Right ventricle myocardium superior (tissue), 1 donor: ENCODE results near the gene SLC52A1. TPM values are rescaled to one million over a fixed set of nuclear protein-coding genes. Genes with fewer than 3 reads are reported as not detected.
A peak's percentile ranks its signal among the peaks of the same experiment; 100 is the strongest.
"Not testable (repeated sequence)": the region's sequence is repeated elsewhere in the genome, so short reads cannot be mapped to it uniquely, and the experiment has no call there.

Experiments used
- ATAC-seq: fragments of 200-7000 bp; cut with Tn5 transposase; one replicate; pipeline ENCODE4 v1.9.1; 2020; ENCODE audit warnings: mild to moderate bottlenecking; ENCODE audit not compliant: poor library complexity
- DNase-seq: peaks from one replicate; pipeline ENCODE4 v3.0.0-alpha.2; 2020
- intact Hi-C: fragments of 100-400 bp; cut with DNase I; formaldehyde crosslinking; loops from one replicate; pipeline ENCODE4 v1.11.2; 2022
- long read RNA-seq: library from polyadenylated mRNA; unstranded; transcript quantifications from one replicate; pipeline ENCODE4 v2.0.0, GENCODE V29; 2021
- total RNA-seq: library from RNA; stranded (reverse); fragmentation: NEBNext Ultra II Directional; extraction: Animal tissue kit (Norgen Biotek cat#: 25700); gene quantifications from one replicate; pipeline ENCODE4 v1.2.1, GENCODE V29; 2021
- donor health status: DM: no; HTN: yes; CAD: no; lungs with severe emphysema.

SLC52A1 gene
- total RNA-seq = not detected
- long read RNA-seq = 0 reads

DNA sequence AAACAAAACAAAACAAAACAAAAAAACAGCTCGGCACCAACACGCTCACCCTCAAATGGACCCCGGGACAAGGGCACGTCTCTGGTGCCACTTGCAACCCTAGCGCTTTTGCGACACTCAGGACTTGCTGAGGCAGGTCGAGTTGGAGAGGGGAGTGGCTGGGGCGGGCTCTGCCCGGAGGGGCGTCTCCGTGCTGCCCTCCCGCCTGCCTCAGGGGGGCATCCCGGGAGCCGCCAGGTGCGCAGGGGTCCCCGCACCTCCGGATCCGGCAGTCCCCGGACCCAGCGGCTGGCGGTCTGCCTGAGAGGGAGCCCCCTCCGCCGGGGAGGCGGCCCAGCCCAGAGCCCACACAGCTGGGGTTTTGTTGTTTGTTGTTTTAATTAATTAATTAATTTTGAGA lies at the start of gene SLC52A1:
Gene SLC52A1 (minus strand): TSS at position 112 of the 400 bp plus-strand sequence. CDS start 820 bp downstream, outside the sequence.
- no peak for ATAC-seq
- no peak for DNase-seq
- intact Hi-C loops = no loop called here

DNA sequence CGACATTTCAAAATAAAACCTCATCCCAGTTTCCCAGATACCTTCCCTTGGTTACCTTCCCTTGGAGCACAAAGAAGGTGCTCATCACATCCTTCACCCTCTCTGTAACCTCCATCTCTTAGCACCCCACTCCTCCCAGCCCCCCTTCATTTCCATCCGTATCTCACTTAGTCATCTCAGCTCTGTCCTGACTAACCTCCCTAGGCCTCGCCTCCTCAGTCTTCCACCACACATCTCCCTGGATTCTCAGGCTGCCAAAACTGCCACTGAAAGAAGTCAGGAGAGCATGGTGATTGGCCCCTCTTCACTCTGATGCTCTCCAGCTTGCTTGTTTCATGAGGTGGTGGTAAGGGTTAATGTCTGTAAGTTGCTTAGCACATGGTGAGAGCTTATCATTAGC lies 45.4 kb upstream of the SLC52A1 start:
- intact Hi-C loops = no loop called here
- ATAC-seq = no peak
- no peak for DNase-seq

DNA sequence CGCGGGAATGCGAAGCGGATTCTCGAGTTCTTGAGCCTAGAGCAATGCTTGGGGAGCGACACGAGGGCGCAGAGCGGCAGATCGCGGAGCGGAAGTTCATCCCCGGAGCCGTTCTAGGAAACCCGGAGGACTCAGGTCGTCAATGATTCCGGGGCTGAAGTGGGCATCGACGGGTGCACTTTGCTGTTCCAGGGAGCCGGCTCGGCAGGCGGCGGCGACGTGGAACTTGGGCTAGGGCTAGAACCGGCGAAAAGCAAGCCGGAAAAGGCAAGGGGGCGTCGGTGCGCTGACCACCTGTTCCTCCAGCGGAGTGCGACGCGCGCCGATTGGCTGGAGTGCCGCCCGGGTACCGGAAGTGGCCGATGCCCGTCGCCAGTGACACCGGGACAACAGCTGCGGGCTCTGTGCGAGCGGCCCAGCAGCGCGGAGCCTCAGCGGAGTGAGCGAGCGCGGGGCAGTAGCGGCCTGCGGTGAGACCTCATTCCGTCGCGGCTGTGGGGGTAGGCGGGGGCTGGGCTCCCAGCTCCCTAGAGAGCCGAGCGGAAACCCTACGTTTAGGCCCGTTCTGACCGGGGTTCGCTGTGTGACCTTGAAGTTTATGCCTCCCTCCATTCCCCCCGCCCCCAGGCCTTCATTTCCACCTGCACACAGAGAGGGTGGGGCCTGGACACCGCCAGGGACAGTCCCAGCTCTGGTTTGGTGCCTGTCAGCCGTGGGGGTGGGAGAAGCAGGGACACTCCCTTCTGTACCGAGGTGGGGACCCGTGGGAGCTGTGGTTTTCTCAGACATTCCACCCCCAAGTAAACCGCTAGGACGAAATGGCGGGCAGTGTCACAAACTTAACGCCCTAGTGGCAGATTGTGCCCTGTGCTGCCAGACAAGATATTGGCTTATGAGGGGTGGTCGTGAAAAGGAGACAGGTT lies 43.1 kb upstream of the SLC52A1 start, which contains the start of gene ZFP3:
Gene ZFP3 (plus strand): TSS at position 362 of the 923 bp plus-strand sequence. CDS start 13,038 bp downstream, outside the sequence.
- peak; percentile 92 for DNase-seq
- ATAC-seq = peak; percentile 98
- intact Hi-C loops = no loop called here

DNA sequence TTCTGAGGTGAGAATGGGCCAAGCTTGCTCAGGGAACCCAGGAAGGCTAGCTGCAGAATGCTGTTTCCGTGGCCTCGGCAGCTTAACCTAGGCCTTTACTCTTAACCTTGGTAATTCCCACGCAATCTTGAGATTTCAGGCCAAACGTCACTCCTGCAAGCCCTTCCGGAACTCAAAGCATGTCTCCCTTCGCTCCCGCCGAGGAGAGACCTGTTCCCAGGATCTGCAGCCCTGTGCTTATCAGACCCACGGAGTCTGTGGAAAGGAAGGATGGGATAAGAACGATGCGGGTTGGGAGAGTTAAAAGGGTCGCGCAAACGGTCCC lies 42.5 kb upstream of the SLC52A1 start:
- ATAC-seq (peak; percentile 33), DNase-seq (no peak)
- intact Hi-C loops = no loop called here

DNA sequence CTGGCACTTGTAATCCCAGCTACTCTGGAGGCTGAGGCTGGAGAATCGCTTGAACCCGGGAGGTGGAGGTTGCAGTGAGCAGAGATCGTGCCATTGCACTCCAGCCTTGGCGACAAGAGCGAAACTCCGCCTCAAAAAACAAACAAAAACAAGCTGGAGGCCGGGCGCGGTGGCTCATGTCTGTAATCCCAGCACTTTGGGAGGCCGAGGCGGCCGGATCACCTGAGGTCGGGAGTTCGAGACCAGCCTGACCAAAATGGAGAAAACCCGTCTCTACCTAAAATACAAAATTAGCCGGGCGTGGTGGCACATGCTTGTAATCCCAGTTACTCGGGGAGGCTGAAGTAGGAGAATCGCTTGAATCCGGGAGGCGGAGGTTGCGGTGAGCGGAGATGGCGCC lies 42.0 kb upstream of the SLC52A1 start:
- intact Hi-C loops, ATAC-seq, DNase-seq: not testable (repeated sequence)

DNA sequence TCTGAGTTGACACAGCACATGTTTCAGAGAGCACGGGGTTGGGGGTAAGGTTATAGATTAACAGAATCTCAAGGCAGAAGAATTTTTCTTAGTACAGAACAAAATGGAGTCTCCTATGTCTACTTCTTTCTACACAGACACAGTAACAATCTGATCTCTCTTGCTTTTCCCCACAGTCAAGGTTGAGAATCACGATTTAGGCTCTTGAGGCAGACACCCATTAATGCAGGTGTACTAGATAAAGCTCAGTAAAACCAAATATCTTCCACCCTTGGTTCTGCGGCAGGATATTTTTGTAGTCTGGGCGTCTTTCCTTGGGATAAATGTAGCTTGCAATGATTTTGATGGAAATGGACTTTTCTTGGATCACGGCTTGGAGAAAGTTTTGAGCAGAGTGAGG lies 40.2 kb upstream of the SLC52A1 start:
- DNase-seq, intact Hi-C loops, ATAC-seq: not testable (repeated sequence)

DNA sequence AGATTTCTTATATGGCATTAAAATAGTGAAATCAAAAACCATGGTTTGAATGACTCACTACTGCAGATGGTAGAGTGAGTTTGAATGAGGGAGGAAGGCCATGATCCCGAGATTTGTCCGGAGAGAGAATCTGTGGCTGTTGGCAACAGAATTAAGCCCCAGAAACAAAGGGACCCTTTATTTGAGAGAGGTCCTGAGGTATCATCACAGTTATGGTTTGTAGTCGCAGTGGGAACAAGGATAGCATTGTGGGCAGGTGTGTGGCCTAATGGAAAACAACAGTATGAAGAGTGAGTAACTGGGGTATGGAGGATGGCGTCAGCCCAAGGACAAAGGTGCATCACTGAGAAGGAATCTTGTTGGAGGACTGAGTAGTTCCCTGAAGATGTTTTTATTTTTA lies 34.5 kb upstream of the SLC52A1 start:
- ATAC-seq (no peak), DNase-seq (no peak)
- intact Hi-C loops = no loop called here

DNA sequence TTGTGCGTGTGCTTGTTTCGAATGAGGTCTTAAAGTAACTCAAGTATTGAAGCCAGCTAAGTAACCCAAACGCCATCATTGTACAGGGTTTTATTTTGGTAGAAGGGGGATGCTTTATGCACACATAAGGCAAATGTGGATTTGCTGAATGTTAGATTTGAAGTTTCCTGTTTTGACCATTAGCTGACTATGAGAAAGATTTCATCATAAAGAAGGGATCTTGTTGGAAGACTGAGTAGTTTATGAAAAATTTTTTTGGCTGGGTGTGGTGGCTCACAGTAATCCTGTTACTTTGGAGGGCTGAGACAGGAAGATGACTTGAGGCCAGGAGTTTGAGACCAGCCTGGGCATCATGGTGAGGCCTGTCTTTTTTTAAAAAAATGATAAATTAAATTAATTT lies 33.0 kb upstream of the SLC52A1 start:
- DNase-seq (no peak), ATAC-seq (no peak)
- intact Hi-C loops = no loop called here

DNA sequence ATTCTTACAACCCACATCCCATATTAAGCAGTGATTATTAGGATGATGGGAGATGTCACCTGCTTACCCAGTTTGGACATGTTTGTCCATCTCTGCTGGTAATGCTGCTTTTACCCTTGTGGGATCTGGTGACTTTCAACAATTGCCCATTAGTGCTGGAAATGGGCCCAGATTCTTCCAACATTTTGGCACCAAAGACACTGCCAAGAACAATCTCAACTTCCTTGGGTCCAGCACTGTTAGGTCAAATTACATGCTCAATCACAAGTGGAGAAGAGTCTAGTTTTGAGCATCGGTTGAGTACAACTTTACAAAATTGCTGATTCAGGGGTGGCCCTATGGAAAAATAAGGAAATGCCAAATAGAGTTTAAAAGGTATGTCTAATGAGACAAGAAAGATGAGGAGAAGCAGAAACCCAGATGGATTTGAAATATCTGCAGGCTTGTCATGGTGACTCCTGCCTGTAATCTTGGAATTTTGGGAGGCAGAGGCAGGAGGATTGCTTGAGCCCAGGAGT lies 30.1 kb upstream of the SLC52A1 start:
- no peak for ATAC-seq
- intact Hi-C loops = no loop called here
- no peak for DNase-seq

DNA sequence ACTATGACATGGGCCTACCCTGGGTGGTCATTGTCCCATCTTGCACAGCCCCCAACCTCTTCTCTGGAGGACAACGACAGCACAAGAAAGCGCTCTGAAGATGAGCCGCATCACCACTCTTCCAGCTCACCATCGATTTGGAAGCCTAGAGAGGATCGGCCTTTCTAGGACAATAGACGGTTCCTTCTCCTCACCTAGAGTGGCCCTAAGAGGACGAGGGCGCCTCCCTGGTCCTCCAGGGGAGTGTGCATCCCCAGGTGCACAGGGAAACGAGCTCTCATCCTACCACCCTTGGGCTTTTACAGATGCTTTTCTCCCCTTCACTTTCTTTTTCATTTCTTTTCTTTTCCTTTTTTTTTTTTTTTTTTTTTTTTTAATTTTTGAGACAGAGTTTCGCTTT lies 20.3 kb upstream of the SLC52A1 start:
- DNase-seq = no peak
- intact Hi-C loops = no loop called here
- no peak for ATAC-seq

DNA sequence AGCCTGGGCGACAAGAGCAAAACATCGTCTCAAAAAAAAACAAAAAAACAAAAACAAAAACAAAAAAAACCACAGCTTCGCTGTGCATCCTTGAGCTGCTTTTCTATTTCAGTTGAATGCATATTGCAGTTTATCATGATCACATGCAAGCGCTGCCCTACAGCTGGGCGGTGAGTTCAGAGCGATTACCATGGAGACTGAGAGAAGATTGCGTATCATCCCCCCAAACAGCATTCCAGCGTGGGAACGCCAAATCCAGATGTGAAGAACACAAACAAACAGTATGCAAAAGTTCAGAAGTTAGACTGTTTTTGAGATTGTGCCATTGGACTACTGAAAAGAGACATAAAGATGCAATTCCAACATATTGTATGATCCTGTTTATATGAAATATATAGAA lies 15.1 kb upstream of the SLC52A1 start:
- intact Hi-C loops = no loop called here
- ATAC-seq (no peak), DNase-seq (no peak)

DNA sequence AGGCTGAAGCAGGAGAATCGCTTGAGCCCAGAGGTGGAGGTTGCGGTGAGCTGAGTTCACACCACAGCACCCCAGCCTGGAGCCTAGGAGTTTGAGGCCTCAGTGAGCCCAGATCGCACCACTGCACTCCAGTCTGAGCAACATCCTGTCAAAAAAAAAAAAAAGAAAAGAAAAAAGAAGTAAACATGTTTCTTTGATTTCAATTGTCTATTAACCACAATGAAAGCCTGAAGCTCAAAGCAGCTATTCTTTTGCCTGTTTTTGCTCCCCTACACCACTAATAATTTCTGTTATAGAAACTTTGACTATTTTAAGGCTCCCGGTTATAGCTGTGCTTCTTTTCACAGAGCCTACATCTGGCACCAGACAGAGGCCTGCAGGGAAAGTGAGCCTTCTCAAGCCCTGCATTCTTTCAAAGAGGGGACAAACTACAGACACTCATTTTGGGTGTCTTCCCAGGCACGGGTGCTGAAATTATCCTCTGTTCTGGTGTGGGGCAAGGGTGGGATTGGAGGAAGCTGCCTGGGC lies 14.2 kb upstream of the SLC52A1 start:
- no peak for DNase-seq
- intact Hi-C loops = no loop called here
- peak; percentile 31 for ATAC-seq

DNA sequence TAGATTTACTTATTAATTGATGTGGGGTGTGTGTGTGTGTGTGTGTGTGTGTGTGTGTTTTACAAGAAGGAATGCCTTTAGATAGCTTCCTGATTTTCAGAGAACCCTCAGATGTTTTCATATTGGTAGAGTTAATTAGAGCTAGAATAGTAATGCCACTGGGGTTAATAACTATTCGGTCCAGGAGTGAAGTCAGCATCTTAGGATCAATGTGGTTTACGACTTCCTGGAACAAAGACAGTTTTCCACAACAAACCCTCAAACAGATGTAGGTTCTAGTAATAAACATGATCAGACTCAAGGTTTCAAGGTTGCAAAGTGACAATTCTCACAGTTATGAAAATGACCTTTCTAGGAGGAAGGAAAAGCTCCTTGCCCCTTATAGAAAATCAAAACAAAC lies 12.2 kb upstream of the SLC52A1 start:
- intact Hi-C loops = no loop called here

DNA sequence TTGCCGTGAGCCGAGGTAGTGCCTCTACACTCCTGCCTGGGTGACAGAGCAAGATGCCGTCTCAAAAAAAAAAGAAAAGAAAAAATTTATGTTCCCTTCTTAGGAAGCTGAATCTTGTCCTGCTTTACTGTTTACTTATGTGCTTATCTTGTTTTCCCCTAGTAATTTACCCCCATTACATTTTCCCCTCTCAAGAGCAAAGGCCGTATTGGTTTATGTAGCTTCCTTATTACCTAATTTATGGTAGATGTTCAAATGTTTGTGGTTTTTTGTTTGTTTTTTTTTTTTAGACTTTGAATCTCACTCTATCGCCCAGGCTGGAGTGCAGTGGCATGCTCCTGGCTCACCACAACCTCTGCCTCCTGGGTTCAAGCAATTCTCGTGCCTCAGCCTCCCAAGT lies 10.3 kb upstream of the SLC52A1 start:
- intact Hi-C loops = no loop called here
- DNase-seq (no peak), ATAC-seq (no peak)

More for the DNA sequence above, 12.2 kb upstream of the SLC52A1 start:
- DNase-seq (no peak), ATAC-seq (no peak)

DNA sequence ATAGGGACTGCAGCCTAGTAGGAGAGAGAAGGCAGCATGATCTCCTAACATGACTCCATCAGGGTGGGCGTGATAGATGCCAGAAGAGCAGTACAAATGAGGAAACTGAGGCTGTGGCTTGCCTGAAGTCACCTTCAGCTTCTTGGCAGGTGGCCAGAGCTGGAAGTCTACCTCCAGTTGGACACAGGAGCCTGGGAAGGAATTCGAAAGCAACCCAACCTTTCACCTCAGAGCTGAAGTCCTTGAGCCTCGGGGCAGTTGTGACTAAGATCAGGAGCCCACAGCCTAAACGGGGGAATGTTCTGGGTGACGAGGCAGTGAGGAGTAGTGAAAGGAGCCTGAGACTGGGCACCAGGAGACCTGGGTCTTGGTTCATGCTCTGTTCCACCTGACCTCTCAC lies 9.4 kb upstream of the SLC52A1 start:
- DNase-seq (no peak), ATAC-seq (no peak)
- intact Hi-C loops = no loop called here

DNA sequence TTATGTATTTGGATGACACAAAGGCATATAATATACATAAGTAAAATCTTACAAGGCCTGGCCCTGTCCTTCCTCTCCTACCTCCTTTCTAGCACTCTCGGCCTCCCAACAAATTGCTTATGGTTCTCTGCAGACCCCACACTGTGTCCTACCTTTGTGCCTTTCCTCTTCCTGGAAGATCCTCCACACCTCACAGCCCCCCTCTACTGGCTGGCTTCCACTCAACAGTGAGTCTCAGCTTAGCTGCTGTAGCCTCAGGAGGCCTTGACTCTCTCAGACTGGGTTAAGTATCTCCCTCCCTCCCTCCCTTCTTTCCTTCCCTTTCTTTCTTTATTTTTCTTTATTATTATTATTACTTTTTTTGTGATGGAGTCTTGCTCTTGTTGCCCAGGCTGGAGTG lies 8.3 kb upstream of the SLC52A1 start:
- no peak for DNase-seq
- intact Hi-C loops = no loop called here
- ATAC-seq = no peak

DNA sequence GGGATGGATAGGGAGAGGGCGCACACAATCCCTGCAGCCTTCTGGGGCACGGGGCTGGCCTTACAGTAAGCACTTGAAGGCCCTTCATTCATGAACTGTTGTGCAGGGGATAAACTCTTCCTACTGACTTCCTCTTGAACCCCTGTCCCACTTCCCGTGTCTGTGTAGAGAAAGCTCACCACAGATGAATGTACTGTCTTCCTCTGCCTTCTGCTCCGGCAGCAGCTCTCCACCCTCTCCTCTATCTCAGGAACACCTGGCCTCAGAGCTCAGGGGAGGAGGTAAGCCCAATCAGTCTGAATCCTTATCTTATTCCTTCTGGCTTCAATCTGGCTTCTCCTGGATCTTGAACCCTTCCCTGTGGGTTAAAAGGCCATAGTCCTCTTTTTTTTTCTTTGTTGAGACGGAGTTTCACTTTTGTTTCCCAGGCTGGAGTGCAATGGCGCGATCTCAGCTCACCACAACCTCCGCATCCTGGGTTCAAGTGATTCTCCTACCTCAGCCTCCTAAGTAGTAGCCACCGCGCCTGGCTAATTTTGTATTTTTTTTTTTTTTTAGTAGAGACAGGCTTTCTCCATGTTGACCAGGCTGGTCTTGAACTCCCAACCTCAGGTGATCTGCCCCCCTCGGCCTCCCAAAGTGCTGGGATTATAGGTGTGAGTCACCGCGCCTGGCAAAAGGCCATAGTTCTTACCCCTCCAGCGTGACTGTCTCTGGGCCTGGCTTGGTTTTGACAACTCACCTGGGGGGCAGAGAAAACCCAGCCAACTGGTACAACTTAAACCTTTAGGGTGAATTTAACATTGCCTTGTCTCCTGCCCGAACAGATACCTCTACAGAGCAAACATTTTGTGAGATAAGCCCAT lies 7.2 kb upstream of the SLC52A1 start:
- DNase-seq (no peak), ATAC-seq (no peak)
- intact Hi-C loops = no loop called here

DNA sequence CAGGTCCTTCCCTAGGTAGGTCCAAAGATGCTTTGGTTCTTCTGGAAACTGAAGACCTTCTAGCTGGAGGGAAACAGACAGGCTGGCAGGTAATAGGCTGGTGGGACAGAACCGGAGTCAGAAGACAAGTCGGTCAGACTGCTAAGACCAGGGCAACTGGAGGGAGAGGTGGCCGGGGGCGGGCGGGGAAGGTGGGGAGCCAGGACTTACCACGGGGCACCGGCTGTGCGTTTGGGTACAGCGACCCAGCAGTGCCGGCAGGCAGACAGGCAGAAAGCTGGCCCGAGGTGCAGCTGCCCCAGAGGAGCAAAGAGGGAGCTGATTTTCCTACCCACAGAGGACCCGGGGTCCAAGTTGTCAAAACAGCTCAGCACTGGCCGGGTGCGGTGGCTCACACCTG lies 575 bp downstream of the SLC52A1 start:
- intact Hi-C loops = no loop called here
- ATAC-seq (no peak), DNase-seq (no peak)

DNA sequence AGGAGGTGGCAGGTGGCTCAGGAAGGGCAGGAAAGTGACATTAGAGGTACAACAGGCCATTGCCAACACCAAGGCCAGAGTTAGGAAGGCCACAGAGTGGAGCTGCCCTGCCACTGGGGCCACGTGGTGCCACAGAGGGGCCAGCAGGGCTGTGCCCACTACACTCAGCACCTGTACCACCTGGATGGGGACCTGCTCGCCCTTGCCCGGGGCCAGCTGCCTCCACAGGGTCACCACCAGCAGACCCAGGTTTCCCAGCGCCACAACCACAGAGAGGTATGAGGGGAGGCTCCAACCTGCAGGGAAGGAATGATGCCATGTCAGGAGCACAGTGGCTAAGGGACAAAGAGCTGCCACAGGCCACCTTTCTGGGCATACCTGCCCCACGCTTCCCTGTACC lies 1.2 kb downstream of the SLC52A1 start:
- DNase-seq (no peak), ATAC-seq (no peak)
- intact Hi-C loops = no loop called here
